ENCODE results near the gene KIF17.

GRCh38 chr1:20725189-20726117 is 7.6 kb upstream of the KIF17 start:
- TF ChIP-seq SUZ12 (IDR thresholded peaks at IDR 0.05; ENCODE audit: extremely low read depth, insufficient read depth, insufficient read length) (no peak), ZNF274 (IDR thresholded peaks at IDR 0.05; ENCODE audit: low read depth, low read length) (no peak), YY1 (IDR thresholded peaks at IDR 0.05; ENCODE audit: insufficient read depth, insufficient read length) (no peak)
